Mucosa of descending colon (tissue), 3 donors: Measurements from ENCODE around the gene KIAA0319L. TPM values are rescaled to one million over a fixed set of nuclear protein-coding genes. Genes with fewer than 3 reads are reported as not detected.

ENCODE experiments used
- ATAC-seq: fragments of 200-7000 bp; cut with Tn5 transposase; one replicate; pipeline ENCODE4 v1.9.1; 2020; ENCODE audit warnings: mild to moderate bottlenecking, moderate library complexity
- DNase-seq, 3 donors: peaks; one replicate each; pipeline ENCODE4 v3.0.0-alpha.2; 2020
- H3K36me3 ChIP-seq: fragments of 200-600 bp; one replicate; pipeline ENCODE4 v1.8.0; 2021; ENCODE audit warnings: low read depth, mild to moderate bottlenecking
- H3K4me1 ChIP-seq: fragments of 200-600 bp; one replicate; pipeline ENCODE4 v1.8.0; 2021; ENCODE audit warnings: low read depth, mild to moderate bottlenecking
- H3K4me3 ChIP-seq: fragments of 200-600 bp; one replicate; pipeline ENCODE4 v1.8.0; 2021; ENCODE audit warnings: mild to moderate bottlenecking
- H3K9me3 ChIP-seq: fragments of 200-600 bp; one replicate; pipeline ENCODE4 v1.8.0; 2021; ENCODE audit warnings: mild to moderate bottlenecking
- CTCF ChIP-seq: fragments of 200-600 bp; IDR thresholded peaks from one replicate; pipeline ENCODE4 v1.8.0; 2022; ENCODE audit warnings: antibody characterized with exemption, mild to moderate bottlenecking
- intact Hi-C, 2 donors: fragments of 100-400 bp; cut with DNase I in 1 of 2; cut with micrococcal nuclease in 1 of 2; formaldehyde crosslinking; loops; one replicate each; pipeline versions ENCODE4 v1.11.0 to v1.11.1; 2022; cut with DNase I, micrococcal nuclease
- total RNA-seq, 3 donors: library from RNA; stranded (reverse); fragmentation: NEBNext Ultra II Directional in 2 of 3; extraction: Animal tissue kit (Norgen Biotek cat#: 25700) in 2 of 3; gene quantifications; one replicate each; pipeline versions ENCODE4 v1.2.1 to v1.2.4, GENCODE V29; 2021 to 2023
- donor health status: DM: no; HTN: no; CAD: no; lungs with moderate emphysema.
- donor health status: DM: no; HTN: no; CAD: no.
- donor health status: DM: no; HTN: yes; CAD: no.

KIAA0319L gene
- total RNA-seq, 3 donors from 2014 or later = 59.6 to 84.6 (median 75.7) TPM

GRCh38 chr1:35594005-35594760, 37.0 kb upstream of the KIAA0319L start:
- Histone ChIP-seq H3K36me3 (no peaks in the 10 kb centered on the region), H3K4me1 (no peaks in the 10 kb centered on the region), H3K4me3 (no peak overlapping the region), H3K9me3 (no peaks in the 10 kb centered on the region)
- ATAC-seq (no peak), DNase-seq (no peak)
- intact Hi-C loops = no loop called here
- TF ChIP-seq CTCF = no peak

DNA sequence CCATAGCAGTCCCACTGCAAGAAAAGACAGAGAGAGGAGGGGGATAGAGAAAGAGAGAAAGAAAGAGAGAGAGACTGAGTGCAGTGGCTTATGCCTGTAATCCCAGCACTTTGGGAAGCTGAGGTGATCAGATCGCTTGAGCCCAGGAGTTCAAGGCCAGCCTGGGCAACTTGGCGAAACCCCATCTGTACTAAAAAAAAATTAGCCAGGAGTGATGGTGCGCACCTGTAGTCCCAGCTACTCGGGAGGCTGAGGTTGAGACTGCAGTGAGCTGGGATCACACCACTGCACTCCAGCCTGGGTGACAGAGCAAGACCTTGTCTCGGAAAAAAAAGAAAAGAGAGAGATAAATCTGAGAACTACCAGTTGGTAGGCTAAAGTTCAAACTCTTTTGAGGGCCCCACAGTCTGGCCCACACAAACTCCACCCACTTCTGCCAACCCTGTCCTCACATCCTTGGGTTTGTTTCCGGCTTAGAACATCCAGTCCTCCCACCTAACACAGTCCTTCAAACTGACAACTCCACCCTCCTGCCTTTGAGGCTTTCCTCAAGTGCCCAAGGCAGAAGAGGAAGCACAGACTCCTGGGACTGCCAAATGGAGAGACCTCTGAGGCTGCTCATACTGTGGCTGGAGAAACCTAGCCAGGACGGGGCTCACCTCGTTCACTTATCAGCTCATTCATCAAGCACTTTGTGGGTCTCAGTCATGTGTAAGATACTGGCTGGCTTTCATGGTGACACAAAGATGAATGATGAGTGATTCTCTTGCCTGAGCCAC, 36.0 kb upstream of the KIAA0319L start:
- Histone ChIP-seq H3K4me1 (no peaks in the 10 kb centered on the region), H3K9me3 (no peaks in the 10 kb centered on the region), H3K4me3 (no peak overlapping the region), H3K36me3 (no peaks in the 10 kb centered on the region)
- peak; percentile 28 for ATAC-seq
- TF ChIP-seq CTCF = no peak
- DNase-seq = no peak
- intact Hi-C loops = no loop called here

- no peak for TF ChIP-seq CTCF
- intact Hi-C loops = no loop called here
These were observed 34.0 kb upstream of the KIAA0319L start for GRCh38 chr1:35591211-35591610.

DNA sequence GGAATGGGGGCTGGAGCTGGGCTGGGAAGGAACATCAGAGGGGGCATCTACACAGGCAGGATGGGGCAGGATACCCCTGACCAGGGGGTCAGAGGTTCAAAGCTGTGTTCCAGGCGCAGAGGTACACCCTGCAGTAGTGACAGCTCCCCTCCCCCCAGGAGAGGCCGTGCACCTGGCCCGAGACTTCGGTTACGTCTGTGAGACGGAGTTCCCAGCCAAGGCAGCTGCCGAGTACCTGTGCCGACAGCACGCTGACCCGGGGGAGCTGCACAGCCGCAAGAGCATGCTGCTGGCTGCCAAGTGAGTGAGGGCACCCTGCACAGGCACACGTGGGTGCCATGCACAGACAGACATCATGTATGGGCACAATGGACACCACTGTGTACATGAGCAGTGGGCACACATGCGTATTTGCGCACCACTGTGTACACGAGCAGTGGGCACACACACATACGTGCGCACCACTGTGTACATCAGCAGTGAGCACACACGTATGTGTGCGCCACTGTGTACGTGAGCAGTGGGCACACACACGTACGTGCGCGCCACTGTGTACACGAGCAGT, 33.4 kb upstream of the KIAA0319L start:
- H3K4me1 ChIP-seq = no peaks in the 10 kb centered on the region
- intact Hi-C loops = no loop called here
- no peak overlapping the region for H3K4me3 ChIP-seq
- no peaks in the 10 kb centered on the region for H3K9me3 ChIP-seq
- no peaks in the 10 kb centered on the region for H3K36me3 ChIP-seq
- DNase-seq = no peak
- TF ChIP-seq CTCF = no peak
- no peak for ATAC-seq

More at GRCh38 chr1:35591211-35591610, 34.0 kb upstream of the KIAA0319L start:
- DNase-seq (no peak), ATAC-seq (no peak)
- no peaks in the 10 kb centered on the region for H3K9me3 ChIP-seq
- no peaks in the 10 kb centered on the region for H3K4me1 ChIP-seq
- no peaks in the 10 kb centered on the region for H3K36me3 ChIP-seq
- no peak overlapping the region for H3K4me3 ChIP-seq

DNA sequence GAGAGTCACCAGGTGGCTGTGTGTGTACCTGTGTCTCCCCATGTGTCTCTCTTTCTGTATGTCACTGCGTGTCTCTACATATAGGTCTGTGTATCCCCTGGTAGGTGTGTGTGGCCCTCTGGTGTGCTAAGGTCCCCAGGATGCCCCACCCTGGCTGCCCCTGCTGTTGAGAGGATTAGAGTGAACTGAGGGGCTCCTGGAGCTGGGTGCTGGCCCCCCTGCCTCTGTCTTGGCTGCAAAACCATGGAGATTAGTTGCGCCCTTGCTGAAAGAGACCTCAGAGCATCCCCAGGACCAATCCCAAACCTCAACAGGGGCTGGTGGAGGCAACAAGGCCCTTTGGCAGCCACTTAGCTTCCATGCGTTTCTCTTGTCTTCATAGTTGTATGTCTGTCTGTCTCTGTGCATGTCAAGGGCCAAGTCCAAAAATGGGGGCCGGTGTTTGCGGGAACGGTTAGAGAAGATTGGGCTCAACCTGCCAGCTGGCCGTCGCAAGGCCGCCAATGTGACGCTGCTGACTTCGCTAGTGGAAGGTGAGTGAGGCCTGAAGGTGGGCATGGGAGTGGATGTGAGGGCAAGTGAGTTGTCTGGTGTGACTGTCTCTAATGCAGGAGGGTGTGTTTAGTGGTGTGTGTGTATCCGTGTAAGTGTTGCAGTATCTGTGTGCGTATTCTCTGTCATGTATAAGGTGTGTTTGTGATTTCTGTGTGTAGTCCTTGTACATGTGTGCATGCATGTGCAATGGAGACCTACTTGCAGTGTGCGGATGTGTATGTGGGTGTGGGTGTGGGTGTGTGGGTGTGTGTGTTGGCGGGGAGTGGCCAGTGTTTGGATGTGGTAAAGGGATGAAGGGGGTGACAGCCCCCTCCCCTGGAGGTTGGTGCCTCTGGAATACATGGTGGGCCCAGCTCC, 32.6 kb upstream of the KIAA0319L start:
- no peak for DNase-seq
- Histone ChIP-seq H3K36me3 (no peaks in the 10 kb centered on the region), H3K4me3 (no peak overlapping the region), H3K9me3 (no peaks in the 10 kb centered on the region), H3K4me1 (no peaks in the 10 kb centered on the region)
- intact Hi-C loops = no loop called here
- ATAC-seq = no peak
- no peak for TF ChIP-seq CTCF
